Neural progenitor cell (in vitro differentiated cells): ENCODE measurements around the gene SPESP1. TPM values are rescaled to one million over a fixed set of nuclear protein-coding genes. Genes with fewer than 3 reads are reported as not detected.
A peak's percentile ranks its signal among the peaks of the same experiment; 100 is the strongest.

Experiments used
- DNase-seq: peaks from one replicate; pipeline ENCODE4 v3.0.0-alpha.2; 2016; ENCODE audit warnings: low spot score
- H2AFZ ChIP-seq: fragments of 200-600 bp; sonication (generic); replicated peaks from 2 replicates; pipeline ENCODE4 v1.6.1; 2016; ENCODE audit warnings: antibody characterized with exemption
- H3F3A ChIP-seq: fragments of 200-600 bp; sonication (generic); 2 replicates; pipeline ENCODE4 v1.6.1; 2016; ENCODE audit warnings: antibody characterized with exemption, low read depth
- H3K27ac ChIP-seq: fragments of 200-600 bp; sonication (generic); 2 replicates; pipeline ENCODE4 v1.5.1; 2016; ENCODE audit warnings: mild to moderate bottlenecking
- H3K27me3 ChIP-seq: fragments of 200-600 bp; sonication (generic); 2 replicates; pipeline ENCODE4 v1.6.1; 2016; ENCODE audit warnings: mild to moderate bottlenecking, moderate library complexity
- H3K36me3 ChIP-seq: fragments of 200-600 bp; sonication (generic); 2 replicates; pipeline ENCODE4 v1.5.1; 2016
- H3K4me1 ChIP-seq: fragments of 200-600 bp; sonication (generic); 2 replicates; pipeline ENCODE4 v1.6.1; 2016; ENCODE audit warnings: mixed run types
- H3K4me2 ChIP-seq: fragments of 200-600 bp; sonication (generic); 2 replicates; pipeline ENCODE4 v1.6.1; 2016
- H3K4me3 ChIP-seq: fragments of 200-600 bp; sonication (generic); 2 replicates; pipeline ENCODE4 v1.5.1; 2016
- H3K79me2 ChIP-seq: fragments of 200-600 bp; sonication (generic); 2 replicates; pipeline ENCODE4 v1.6.1; 2016; ENCODE audit warnings: low read depth
- H3K9ac ChIP-seq: fragments of 200-600 bp; sonication (generic); 2 replicates; pipeline ENCODE4 v1.6.1; 2016
- H3K9me3 ChIP-seq: fragments of 200-600 bp; sonication (generic); 2 replicates; pipeline ENCODE4 v1.5.1; 2016; ENCODE audit warnings: low read depth
- H4K20me1 ChIP-seq: fragments of 200-600 bp; sonication (generic); 2 replicates; pipeline ENCODE4 v1.6.1; 2016; ENCODE audit warnings: low read depth
- H3K27ac Mint-ChIP-seq: 3 replicates; pipeline ENCODE4 v1.8.0; 2021; ENCODE audit warnings: mixed read lengths
- H3K27me3 Mint-ChIP-seq: 2 replicates; pipeline ENCODE4 v1.8.0; 2022; ENCODE audit warnings: low read depth, mild to moderate bottlenecking, inconsistent platforms, moderate library complexity, mixed read lengths; ENCODE audit not compliant: insufficient read depth
- H3K36me3 Mint-ChIP-seq: 3 replicates; pipeline ENCODE4 v1.8.0; 2021; ENCODE audit warnings: mixed read lengths
- H3K4me1 Mint-ChIP-seq: 3 replicates; pipeline ENCODE4 v1.8.0; 2021; ENCODE audit warnings: mixed read lengths
- H3K4me3 Mint-ChIP-seq: 3 replicates; pipeline ENCODE4 v1.8.0; 2021; ENCODE audit warnings: mild to moderate bottlenecking, moderate library complexity, mixed read lengths
- H3K9me3 Mint-ChIP-seq: 3 replicates; pipeline ENCODE4 v1.8.0; 2020; ENCODE audit warnings: mixed read lengths
- EZH2 ChIP-seq: fragments of 200-600 bp; sonication (generic); IDR thresholded peaks from 2 replicates; pipeline ENCODE4 v1.6.1; 2017; ENCODE audit warnings: antibody characterized with exemption, mild to moderate bottlenecking, moderate library complexity
- EZH2phosphoT487 ChIP-seq: fragments of 200-600 bp; sonication (generic); IDR thresholded peaks from 2 replicates; pipeline ENCODE4 v1.6.1; 2017; ENCODE audit warnings: antibody characterized with exemption
- total RNA-seq: library from RNA; depleted of rRNA; stranded (reverse); fragments of >200 nt; gene quantifications from 2 replicates; pipeline ENCODE4 v1.2.3, GENCODE V29; 2015; ENCODE audit warnings: low replicate concordance
- TF ChIP-seq, protein P1 (sequence below): fragments of 200-600 bp; sonication (generic); IDR thresholded peaks from 2 replicates; pipeline ENCODE4 v1.5.1; 2017; ENCODE audit warnings: antibody characterized with exemption, mild to moderate bottlenecking

SPESP1 gene
- total RNA-seq, 1 donor from 2014 or later: not detected

DNA sequence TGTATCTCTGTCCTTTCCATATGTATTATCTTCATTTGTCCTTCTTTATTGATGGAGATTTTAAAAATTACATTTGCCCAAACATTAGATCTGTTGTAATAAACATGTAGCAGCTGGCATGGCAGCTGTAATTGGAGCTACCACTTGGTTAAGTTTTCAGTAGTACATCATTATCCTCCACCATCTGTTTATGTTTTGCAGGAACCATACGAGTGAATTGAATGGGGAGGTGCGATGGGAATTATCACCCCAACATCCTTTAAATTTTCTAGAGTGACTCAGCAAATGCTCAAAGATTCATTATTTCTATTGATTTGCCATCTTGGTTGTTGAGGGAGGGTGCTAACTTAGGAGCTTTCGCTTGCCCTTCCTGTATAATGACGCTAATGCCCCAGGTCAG, 51.6 kb downstream of the SPESP1 start:
- H4K20me1 ChIP-seq: no peaks in the 10 kb centered on the region
- Mint-ChIP-seq H3K27me3 (peaks cover 3% of the 10 kb centered on the region), H3K4me3 (no peak overlapping the region), H3K27ac (no peak overlapping the region), H3K4me1 (no peaks in the 10 kb centered on the region), H3K9me3 (peaks cover 14% of the 10 kb centered on the region), H3K36me3 (no peaks in the 10 kb centered on the region)
- H3K9ac ChIP-seq: no peak overlapping the region
- TF ChIP-seq EZH2 (no peak), EZH2phosphoT487 (no peak)
- no peak overlapping the region for H2AFZ ChIP-seq
- no peak overlapping the region for H3K4me2 ChIP-seq
- H3K9me3 ChIP-seq: no peaks in the 10 kb centered on the region
- no peaks in the 10 kb centered on the region for H3K4me1 ChIP-seq
- no peaks in the 10 kb centered on the region for H3K36me3 ChIP-seq
- H3K27ac ChIP-seq: no peak overlapping the region
- no peak for DNase-seq
- H3F3A ChIP-seq: no peaks in the 10 kb centered on the region
- no peak overlapping the region for H3K4me3 ChIP-seq
- no peaks in the 10 kb centered on the region for H3K79me2 ChIP-seq
- H3K27me3 ChIP-seq: no peaks in the 10 kb centered on the region

DNA sequence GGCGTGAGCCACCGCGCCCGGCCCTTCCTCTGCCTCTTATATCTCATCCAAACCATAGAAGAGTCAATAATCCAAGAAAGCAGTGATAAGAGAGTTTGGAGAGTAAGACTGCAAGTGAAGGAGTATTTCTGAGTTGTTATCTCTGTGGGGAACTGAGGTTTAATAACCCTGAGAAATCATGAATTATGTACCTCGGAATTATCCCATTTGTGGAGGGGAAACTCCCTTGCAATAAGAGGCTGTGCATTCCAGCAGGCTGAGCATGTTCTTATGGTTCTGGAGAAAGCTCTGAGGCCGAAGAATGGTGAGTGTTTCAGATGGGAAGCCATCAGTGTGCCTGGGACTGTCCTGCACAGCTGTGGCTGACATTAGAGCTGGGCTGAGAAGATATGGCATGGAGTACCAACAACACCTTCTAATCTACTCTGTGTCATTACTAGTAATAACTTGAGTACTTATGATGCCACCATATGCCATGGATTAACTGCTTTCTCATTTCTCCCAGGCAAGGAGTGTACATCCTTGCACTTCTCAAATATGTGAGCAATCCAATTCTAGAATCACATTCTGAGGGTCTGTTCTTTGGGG, 52.7 kb downstream of the SPESP1 start:
- H3K4me2 ChIP-seq: no peak overlapping the region
- H4K20me1 ChIP-seq: no peaks in the 10 kb centered on the region
- no peak overlapping the region for H3K4me3 ChIP-seq
- no peaks in the 10 kb centered on the region for H3F3A ChIP-seq
- H3K4me1 Mint-ChIP-seq: no peaks in the 10 kb centered on the region
- no peaks in the 10 kb centered on the region for H3K79me2 ChIP-seq
- H2AFZ ChIP-seq: no peak overlapping the region
- no peak overlapping the region for H3K9ac ChIP-seq
- H3K27me3 Mint-ChIP-seq: peaks cover 3% of the 10 kb centered on the region
- H3K9me3 ChIP-seq: no peaks in the 10 kb centered on the region
- TF ChIP-seq, protein P1, sequence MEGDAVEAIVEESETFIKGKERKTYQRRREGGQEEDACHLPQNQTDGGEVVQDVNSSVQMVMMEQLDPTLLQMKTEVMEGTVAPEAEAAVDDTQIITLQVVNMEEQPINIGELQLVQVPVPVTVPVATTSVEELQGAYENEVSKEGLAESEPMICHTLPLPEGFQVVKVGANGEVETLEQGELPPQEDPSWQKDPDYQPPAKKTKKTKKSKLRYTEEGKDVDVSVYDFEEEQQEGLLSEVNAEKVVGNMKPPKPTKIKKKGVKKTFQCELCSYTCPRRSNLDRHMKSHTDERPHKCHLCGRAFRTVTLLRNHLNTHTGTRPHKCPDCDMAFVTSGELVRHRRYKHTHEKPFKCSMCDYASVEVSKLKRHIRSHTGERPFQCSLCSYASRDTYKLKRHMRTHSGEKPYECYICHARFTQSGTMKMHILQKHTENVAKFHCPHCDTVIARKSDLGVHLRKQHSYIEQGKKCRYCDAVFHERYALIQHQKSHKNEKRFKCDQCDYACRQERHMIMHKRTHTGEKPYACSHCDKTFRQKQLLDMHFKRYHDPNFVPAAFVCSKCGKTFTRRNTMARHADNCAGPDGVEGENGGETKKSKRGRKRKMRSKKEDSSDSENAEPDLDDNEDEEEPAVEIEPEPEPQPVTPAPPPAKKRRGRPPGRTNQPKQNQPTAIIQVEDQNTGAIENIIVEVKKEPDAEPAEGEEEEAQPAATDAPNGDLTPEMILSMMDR: no peak
- TF ChIP-seq EZH2phosphoT487 (no peak), EZH2 (no peak)
- H3K36me3 Mint-ChIP-seq: no peaks in the 10 kb centered on the region
- DNase-seq: no peak
- H3K27ac ChIP-seq: no peak overlapping the region
- H3K4me3 Mint-ChIP-seq: no peak overlapping the region
- no peaks in the 10 kb centered on the region for H3K27me3 ChIP-seq
- H3K9me3 Mint-ChIP-seq: peaks cover 4% of the 10 kb centered on the region
- no peaks in the 10 kb centered on the region for H3K36me3 ChIP-seq
- H3K4me1 ChIP-seq: no peaks in the 10 kb centered on the region
- H3K27ac Mint-ChIP-seq: no peak overlapping the region

GRCh38 chr15:68983961-68984481, 53.7 kb downstream of the SPESP1 start:
- no peaks in the 10 kb centered on the region for H4K20me1 ChIP-seq
- no peak overlapping the region for H3K4me2 ChIP-seq
- Mint-ChIP-seq H3K36me3 (no peaks in the 10 kb centered on the region), H3K27me3 (peaks cover 3% of the 10 kb centered on the region), H3K27ac (no peak overlapping the region), H3K9me3 (peaks cover 4% of the 10 kb centered on the region), H3K4me3 (no peak overlapping the region), H3K4me1 (no peaks in the 10 kb centered on the region)
- no peak overlapping the region for H2AFZ ChIP-seq
- no peak overlapping the region for H3K4me3 ChIP-seq
- H3K79me2 ChIP-seq: no peaks in the 10 kb centered on the region
- no peaks in the 10 kb centered on the region for H3K36me3 ChIP-seq
- H3F3A ChIP-seq: no peaks in the 10 kb centered on the region
- no peaks in the 10 kb centered on the region for H3K9me3 ChIP-seq
- no peak overlapping the region for H3K9ac ChIP-seq
- H3K27me3 ChIP-seq: no peaks in the 10 kb centered on the region
- DNase-seq: no peak
- TF ChIP-seq, protein P1: no peak
- TF ChIP-seq EZH2: no peak
- no peak for TF ChIP-seq EZH2phosphoT487
- no peaks in the 10 kb centered on the region for H3K4me1 ChIP-seq
- H3K27ac ChIP-seq: no peak overlapping the region

- Histone ChIP-seq H3K79me2 (no peaks in the 10 kb centered on the region), H3K9ac (no peak overlapping the region), H3F3A (no peaks in the 10 kb centered on the region), H3K27me3 (no peaks in the 10 kb centered on the region), H3K4me3 (no peak overlapping the region), H3K36me3 (no peaks in the 10 kb centered on the region), H2AFZ (no peak overlapping the region), H3K4me2 (no peak overlapping the region), H3K27ac (no peak overlapping the region), H4K20me1 (no peaks in the 10 kb centered on the region), H3K9me3 (no peaks in the 10 kb centered on the region), H3K4me1 (no peaks in the 10 kb centered on the region)
- no peak for TF ChIP-seq EZH2phosphoT487
- TF ChIP-seq, protein P1: no peak
- TF ChIP-seq EZH2: no peak
- DNase-seq: no peak
- Mint-ChIP-seq H3K9me3 (peaks cover 4% of the 10 kb centered on the region), H3K36me3 (no peaks in the 10 kb centered on the region), H3K4me3 (no peak overlapping the region), H3K4me1 (no peaks in the 10 kb centered on the region), H3K27ac (peak overlapping the region; percentile 43), H3K27me3 (peaks cover 3% of the 10 kb centered on the region)
These were observed 54.3 kb downstream of the SPESP1 start for GRCh38 chr15:68984586-68984985.
